ENCODE results near the gene PJA1.

PJA1 gene

DNA sequence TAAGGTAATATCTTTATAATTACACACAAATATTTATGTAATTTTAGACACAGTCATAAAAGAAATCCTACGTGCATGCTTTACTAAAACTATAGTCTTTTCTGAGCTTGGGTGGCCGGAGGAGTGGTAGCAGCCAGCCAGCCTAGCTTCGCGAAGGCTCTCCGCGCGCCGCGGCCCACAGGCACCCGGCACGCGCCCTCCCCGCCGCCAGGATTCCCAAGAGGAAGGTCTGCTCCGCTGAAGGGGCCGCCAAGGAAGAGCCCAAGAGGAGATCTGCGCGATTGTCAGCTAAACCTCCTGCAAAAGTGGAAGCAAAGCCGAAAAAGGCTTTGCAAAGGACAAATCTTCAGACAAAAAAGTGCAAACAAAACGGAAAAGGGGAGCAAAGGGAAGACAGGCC lies 8.7 kb upstream of the PJA1 start:
- H3K9me3 ChIP-seq (ENCODE audit: control insufficient read depth in 2 of 2, low read length in 2 of 2), result peaks cover 0 to 10% of the 10 kb centered on the region in 2 donors
- no peaks in the 10 kb centered on the region for H3K4me1 ChIP-seq (ENCODE audit: control insufficient read depth in 2 of 2, insufficient read depth in 2 of 2, low read length in 2 of 2)
- no peak overlapping the region for H3K27ac ChIP-seq (ENCODE audit: low read depth in 2 of 2, low read length in 2 of 2)
- H3K36me3 ChIP-seq (ENCODE audit: control insufficient read depth in 2 of 2, insufficient read depth in 2 of 2, low read length in 2 of 2), result no peaks in the 10 kb centered on the region
- no peak overlapping the region for H3K4me3 ChIP-seq (ENCODE audit: low read length in 2 of 2)
- H3K27me3 ChIP-seq (ENCODE audit: control insufficient read depth in 2 of 2, insufficient read depth in 2 of 2, low read length in 2 of 2), result peaks cover 7 to 10% of the 10 kb centered on the region in 2 donors
- H3K9ac ChIP-seq (ENCODE audit: low read depth in 1 of 2, low read length in 2 of 2), result no peak overlapping the region

DNA sequence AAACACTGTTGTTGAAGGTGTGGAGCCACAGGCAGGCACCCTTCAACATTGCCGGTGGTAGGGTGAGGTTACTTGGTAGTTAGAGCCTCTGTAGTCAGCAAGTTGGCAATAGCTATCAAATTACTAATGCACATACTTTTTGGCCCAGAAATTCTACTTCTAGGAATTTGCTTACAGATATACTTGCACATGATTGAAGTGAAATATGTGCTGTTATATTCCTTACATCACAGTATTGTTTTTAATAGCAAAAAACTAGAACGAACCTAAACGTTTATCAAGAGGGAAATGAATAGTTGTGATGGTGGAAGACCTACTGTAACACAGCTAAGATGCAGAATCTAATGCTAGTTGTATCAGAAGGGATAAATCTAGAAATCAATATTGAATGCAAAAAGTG lies 7.7 kb upstream of the PJA1 start:
- Histone ChIP-seq H3K9me3 (ENCODE audit: control insufficient read depth in 2 of 2, low read length in 2 of 2) (peaks cover 0 to 12% of the 10 kb centered on the region in 2 donors), H3K9ac (ENCODE audit: low read depth in 1 of 2, low read length in 2 of 2) (no peak overlapping the region)

DNA sequence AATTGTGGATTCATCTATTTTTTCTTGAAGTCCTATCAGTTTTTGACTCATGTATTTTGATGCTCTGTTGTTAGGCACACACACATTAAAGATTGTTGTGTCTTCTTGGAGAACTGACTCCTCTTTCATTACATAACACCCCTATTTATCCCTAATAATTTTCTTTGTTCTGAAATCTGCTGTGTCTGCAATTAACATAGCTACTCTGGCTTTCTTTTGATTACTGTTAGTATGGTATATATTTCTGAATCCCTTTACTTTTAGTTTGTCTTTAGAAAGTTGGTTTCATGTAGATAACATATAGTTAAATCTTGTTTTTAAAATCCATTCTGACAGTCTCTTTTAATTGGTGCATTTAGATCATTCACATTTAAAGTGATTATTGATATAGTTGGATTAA lies 5.1 kb upstream of the PJA1 start:
- Histone ChIP-seq H3K4me3 (ENCODE audit: low read length in 2 of 2) (no peak overlapping the region), H3K9ac (ENCODE audit: low read depth in 1 of 2, low read length in 2 of 2) (no peak overlapping the region), H3K27ac (ENCODE audit: low read depth in 2 of 2, low read length in 2 of 2) (no peak overlapping the region), H3K4me1 (ENCODE audit: control insufficient read depth in 2 of 2, insufficient read depth in 2 of 2, low read length in 2 of 2) (no peaks in the 10 kb centered on the region), H3K36me3 (ENCODE audit: control insufficient read depth in 2 of 2, insufficient read depth in 2 of 2, low read length in 2 of 2) (no peaks in the 10 kb centered on the region), H3K27me3 (ENCODE audit: control insufficient read depth in 2 of 2, insufficient read depth in 2 of 2, low read length in 2 of 2) (peaks cover 2 to 6% of the 10 kb centered on the region in 2 donors), H3K9me3 (ENCODE audit: control insufficient read depth in 2 of 2, low read length in 2 of 2) (peaks cover 0 to 6% of the 10 kb centered on the region in 2 donors)

More for the DNA sequence above, 7.7 kb upstream of the PJA1 start:
- H3K27ac ChIP-seq (ENCODE audit: low read depth in 2 of 2, low read length in 2 of 2), result no peak overlapping the region
- H3K4me1 ChIP-seq (ENCODE audit: control insufficient read depth in 2 of 2, insufficient read depth in 2 of 2, low read length in 2 of 2), result no peaks in the 10 kb centered on the region
- H3K4me3 ChIP-seq (ENCODE audit: low read length in 2 of 2), result no peak overlapping the region
- H3K36me3 ChIP-seq (ENCODE audit: control insufficient read depth in 2 of 2, insufficient read depth in 2 of 2, low read length in 2 of 2), result no peaks in the 10 kb centered on the region
- H3K27me3 ChIP-seq (ENCODE audit: control insufficient read depth in 2 of 2, insufficient read depth in 2 of 2, low read length in 2 of 2), result peaks cover 3 to 10% of the 10 kb centered on the region in 2 donors

DNA sequence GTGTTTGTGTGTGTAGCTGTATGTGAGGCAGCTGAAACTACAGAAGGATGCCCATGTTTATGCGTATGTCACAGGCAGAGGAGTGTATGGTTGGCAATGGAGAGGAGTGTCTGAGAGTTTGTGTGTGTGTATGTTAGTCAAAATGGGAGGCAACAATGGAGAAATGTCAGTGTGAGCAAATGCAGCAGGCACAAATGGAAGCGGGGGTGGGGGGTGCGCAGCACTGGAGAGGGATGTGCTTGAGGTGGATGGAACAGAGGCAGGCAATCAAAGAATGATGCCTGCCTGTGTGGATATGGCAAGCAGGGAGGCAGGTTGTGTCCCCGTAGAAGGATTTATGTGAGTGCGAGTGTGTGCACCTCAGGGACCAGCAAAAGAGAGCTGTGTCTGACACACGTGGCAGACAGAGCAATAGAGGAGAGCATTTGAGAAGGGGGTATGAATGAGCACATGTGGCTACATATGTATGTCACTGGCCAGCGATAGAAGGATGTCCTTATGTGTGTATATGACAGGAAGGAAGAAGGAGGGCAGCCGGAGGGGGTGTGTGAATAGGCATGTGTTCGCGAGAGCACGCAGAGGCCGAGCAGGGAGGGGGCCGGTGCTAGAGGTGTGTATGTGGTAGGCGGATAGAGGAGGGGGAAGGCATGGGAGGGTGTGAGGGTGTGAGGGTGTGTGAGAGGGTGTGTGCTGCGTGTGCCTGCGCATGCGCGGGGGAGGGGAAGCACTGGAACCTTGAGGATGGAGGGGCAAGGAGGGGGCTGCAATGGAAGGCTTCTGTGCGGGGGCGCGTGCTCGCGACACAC lies 1.1 kb downstream of the PJA1 start:
- Histone ChIP-seq H3K27ac (ENCODE audit: low read depth in 2 of 2, low read length in 2 of 2) (no peak overlapping the region), H3K4me1 (ENCODE audit: control insufficient read depth in 2 of 2, insufficient read depth in 2 of 2, low read length in 2 of 2) (peaks cover 2 to 3% of the 10 kb centered on the region in 2 donors), H3K9ac (ENCODE audit: low read depth in 1 of 2, low read length in 2 of 2) (no peak overlapping the region), H3K9me3 (ENCODE audit: control insufficient read depth in 2 of 2, low read length in 2 of 2) (peaks cover 0 to 5% of the 10 kb centered on the region in 2 donors), H3K4me3 (ENCODE audit: low read length in 2 of 2) (peak overlapping the region; percentile 66 to 73), H3K27me3 (ENCODE audit: control insufficient read depth in 2 of 2, insufficient read depth in 2 of 2, low read length in 2 of 2) (peaks cover 2 to 3% of the 10 kb centered on the region in 2 donors), H3K36me3 (ENCODE audit: control insufficient read depth in 2 of 2, insufficient read depth in 2 of 2, low read length in 2 of 2) (no peaks in the 10 kb centered on the region)

DNA sequence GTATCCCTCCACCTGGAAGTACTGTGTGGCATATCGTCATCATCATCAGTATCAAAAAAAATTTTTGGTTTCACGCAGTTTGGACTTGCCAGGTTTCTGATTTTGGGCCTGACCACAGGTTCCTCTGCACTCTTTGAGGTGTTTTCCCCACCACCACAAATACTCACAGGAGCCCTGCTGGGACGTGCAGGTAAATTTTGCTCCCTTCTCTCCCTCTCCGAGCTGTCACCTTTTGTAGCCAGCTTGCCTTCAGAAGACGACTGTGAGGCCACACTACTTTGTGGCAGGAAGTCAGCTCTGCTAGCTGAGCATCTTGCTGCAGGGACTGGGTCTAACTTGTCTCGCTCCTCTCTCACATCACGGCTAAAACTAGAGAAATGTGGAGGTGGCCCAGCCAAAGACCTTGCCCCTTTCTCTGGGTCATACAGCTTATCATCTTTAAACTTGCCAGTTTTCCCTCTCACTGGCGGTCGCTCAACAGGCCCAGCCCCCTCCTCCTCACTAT lies 2.8 kb downstream of the PJA1 start:
- H3K27me3 ChIP-seq (ENCODE audit: control insufficient read depth in 2 of 2, insufficient read depth in 2 of 2, low read length in 2 of 2), result peaks cover 2 to 3% of the 10 kb centered on the region in 2 donors
- no peak overlapping the region for H3K4me3 ChIP-seq (ENCODE audit: low read length in 2 of 2)
- H3K9ac ChIP-seq (ENCODE audit: low read depth in 1 of 2, low read length in 2 of 2), result no peak overlapping the region
- H3K36me3 ChIP-seq (ENCODE audit: control insufficient read depth in 2 of 2, insufficient read depth in 2 of 2, low read length in 2 of 2), result no peaks in the 10 kb centered on the region
- H3K4me1 ChIP-seq (ENCODE audit: control insufficient read depth in 2 of 2, insufficient read depth in 2 of 2, low read length in 2 of 2), result peaks cover 2 to 3% of the 10 kb centered on the region in 2 donors
- no peaks in the 10 kb centered on the region for H3K9me3 ChIP-seq (ENCODE audit: control insufficient read depth in 2 of 2, low read length in 2 of 2)
- no peak overlapping the region for H3K27ac ChIP-seq (ENCODE audit: low read depth in 2 of 2, low read length in 2 of 2)

DNA sequence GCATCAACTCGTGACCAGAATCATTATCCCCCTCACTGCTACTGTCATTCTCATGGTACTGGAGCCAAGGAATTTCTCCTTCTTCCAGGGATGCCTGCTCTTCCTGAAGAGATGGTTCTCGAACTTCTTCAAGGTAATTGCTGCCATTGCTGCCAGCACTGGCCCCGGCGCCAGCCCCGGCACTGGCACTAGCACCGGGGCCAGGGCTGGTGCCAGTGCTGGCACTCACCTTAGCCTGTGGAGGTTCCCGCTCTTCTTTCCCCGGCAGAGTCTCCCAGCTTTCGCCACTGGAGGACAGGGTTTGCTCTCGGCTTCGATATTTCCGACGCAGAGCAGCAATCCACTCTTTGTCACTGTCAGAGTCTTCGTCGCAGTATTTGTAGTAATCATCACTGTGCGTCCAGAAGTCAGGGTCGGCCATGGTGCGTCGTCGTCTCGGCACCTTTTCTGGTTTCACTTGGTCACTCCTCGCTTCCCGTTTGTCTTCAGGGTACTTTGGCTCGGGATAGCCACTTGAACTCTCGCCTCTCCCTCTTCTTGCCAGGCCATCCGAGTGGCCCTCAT lies 3.4 kb downstream of the PJA1 start:
- H3K4me1 ChIP-seq (ENCODE audit: control insufficient read depth in 2 of 2, insufficient read depth in 2 of 2, low read length in 2 of 2), result peaks cover 2 to 3% of the 10 kb centered on the region in 2 donors
- H3K9ac ChIP-seq (ENCODE audit: low read depth in 1 of 2, low read length in 2 of 2), result no peak overlapping the region
- H3K27ac ChIP-seq (ENCODE audit: low read depth in 2 of 2, low read length in 2 of 2), result no peak overlapping the region
- H3K36me3 ChIP-seq (ENCODE audit: control insufficient read depth in 2 of 2, insufficient read depth in 2 of 2, low read length in 2 of 2), result no peaks in the 10 kb centered on the region
- no peak overlapping the region for H3K4me3 ChIP-seq (ENCODE audit: low read length in 2 of 2)
- no peaks in the 10 kb centered on the region for H3K9me3 ChIP-seq (ENCODE audit: control insufficient read depth in 2 of 2, low read length in 2 of 2)
- peaks cover 2 to 3% of the 10 kb centered on the region in 2 donors for H3K27me3 ChIP-seq (ENCODE audit: control insufficient read depth in 2 of 2, insufficient read depth in 2 of 2, low read length in 2 of 2)

DNA sequence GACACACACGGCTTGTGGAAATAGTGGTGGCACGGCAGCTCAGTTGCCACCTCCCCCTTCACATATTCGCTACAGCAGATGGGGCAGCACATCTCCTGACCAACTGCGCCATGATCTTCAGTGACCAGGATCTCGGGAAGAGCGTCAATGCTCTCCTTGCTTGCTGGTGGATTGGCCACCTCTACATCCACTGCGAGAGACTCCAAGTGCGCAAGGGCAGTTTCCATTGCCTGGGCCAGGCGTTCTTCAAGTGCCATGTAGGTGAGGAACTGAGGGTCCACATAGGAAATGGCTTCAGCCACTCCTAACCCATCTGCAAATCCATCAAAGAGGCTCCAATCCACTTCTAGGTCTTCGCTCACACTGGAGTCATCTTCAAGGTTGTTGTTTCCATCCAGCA lies 3.9 kb downstream of the PJA1 start:
- Histone ChIP-seq H3K4me3 (ENCODE audit: low read length in 2 of 2) (no peak overlapping the region), H3K27ac (ENCODE audit: low read depth in 2 of 2, low read length in 2 of 2) (no peak overlapping the region), H3K4me1 (ENCODE audit: control insufficient read depth in 2 of 2, insufficient read depth in 2 of 2, low read length in 2 of 2) (peaks cover 2 to 3% of the 10 kb centered on the region in 2 donors), H3K36me3 (ENCODE audit: control insufficient read depth in 2 of 2, insufficient read depth in 2 of 2, low read length in 2 of 2) (no peaks in the 10 kb centered on the region), H3K9ac (ENCODE audit: low read depth in 1 of 2, low read length in 2 of 2) (no peak overlapping the region), H3K9me3 (ENCODE audit: control insufficient read depth in 2 of 2, low read length in 2 of 2) (no peaks in the 10 kb centered on the region), H3K27me3 (ENCODE audit: control insufficient read depth in 2 of 2, insufficient read depth in 2 of 2, low read length in 2 of 2) (peaks cover 0 to 2% of the 10 kb centered on the region in 2 donors)

DNA sequence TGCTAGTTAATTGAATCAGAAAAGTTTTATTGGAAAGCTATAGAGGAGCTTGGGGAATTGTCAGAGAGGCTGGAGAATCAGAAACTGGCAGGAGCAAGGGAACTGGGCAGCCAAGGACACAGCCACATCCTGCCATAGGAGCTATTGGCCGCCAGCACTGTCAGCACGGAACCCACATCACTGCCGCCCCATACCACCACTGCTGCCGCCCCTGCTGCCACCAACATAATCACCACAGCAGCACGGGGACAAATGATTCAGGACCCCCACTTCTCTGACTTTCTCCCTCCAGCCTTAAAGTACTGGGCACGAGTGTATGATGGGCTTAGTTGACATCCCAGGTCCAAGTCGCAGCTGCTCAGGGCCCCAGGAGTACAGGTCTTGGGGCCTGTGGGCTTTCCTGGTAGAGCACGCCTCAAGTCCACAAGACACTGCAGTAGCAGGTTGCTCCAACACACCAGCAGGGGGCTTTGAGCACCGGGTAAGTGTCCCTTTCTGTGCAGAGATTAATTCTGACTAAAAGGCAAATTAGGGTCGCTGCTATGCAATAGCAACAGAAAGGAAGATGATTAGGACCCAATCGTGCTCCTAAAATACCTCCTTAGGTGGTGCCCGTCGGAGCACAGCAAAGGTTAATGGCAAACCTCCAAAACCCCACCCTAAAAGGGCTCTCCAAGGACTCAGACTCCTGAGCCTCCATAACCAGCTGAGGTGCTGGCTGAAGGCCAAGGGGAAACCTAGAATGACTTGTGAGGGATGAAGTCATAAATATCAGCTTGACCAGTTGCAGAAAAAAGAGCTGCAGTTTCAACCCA lies 6.9 kb downstream of the PJA1 start:
- no peak overlapping the region for H3K4me3 ChIP-seq (ENCODE audit: low read length in 2 of 2)
- H3K4me1 ChIP-seq (ENCODE audit: control insufficient read depth in 2 of 2, insufficient read depth in 2 of 2, low read length in 2 of 2), result no peaks in the 10 kb centered on the region
- H3K27ac ChIP-seq (ENCODE audit: low read depth in 2 of 2, low read length in 2 of 2), result no peak overlapping the region
- H3K36me3 ChIP-seq (ENCODE audit: control insufficient read depth in 2 of 2, insufficient read depth in 2 of 2, low read length in 2 of 2), result no peaks in the 10 kb centered on the region
- H3K9me3 ChIP-seq (ENCODE audit: control insufficient read depth in 2 of 2, low read length in 2 of 2), result no peaks in the 10 kb centered on the region
- H3K9ac ChIP-seq (ENCODE audit: low read depth in 1 of 2, low read length in 2 of 2), result no peak overlapping the region
- peaks cover 0 to 2% of the 10 kb centered on the region in 2 donors for H3K27me3 ChIP-seq (ENCODE audit: control insufficient read depth in 2 of 2, insufficient read depth in 2 of 2, low read length in 2 of 2)

DNA sequence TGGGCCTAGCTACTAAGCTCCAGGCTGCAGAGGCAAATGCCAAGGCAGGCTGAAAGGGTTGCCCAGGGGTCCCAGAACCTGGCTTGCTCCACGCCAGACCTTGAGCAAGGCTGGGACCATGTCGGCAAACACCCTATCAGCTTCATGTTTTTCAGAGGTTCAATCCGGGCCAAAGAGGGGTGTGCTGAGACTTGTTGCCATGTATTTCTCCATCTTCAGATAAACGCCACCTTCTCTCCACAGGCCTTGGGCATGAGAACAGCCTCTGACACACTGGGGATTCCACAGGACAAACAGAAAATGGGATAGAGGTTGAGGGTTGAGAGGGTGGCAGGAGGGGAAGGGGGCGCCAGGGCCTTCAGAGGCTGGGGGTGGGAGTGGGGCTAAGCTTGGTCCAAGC lies 8.6 kb downstream of the PJA1 start:
- Histone ChIP-seq H3K9me3 (ENCODE audit: control insufficient read depth in 2 of 2, low read length in 2 of 2) (no peaks in the 10 kb centered on the region), H3K36me3 (ENCODE audit: control insufficient read depth in 2 of 2, insufficient read depth in 2 of 2, low read length in 2 of 2) (no peaks in the 10 kb centered on the region), H3K27ac (ENCODE audit: low read depth in 2 of 2, low read length in 2 of 2) (no peak overlapping the region), H3K4me1 (ENCODE audit: control insufficient read depth in 2 of 2, insufficient read depth in 2 of 2, low read length in 2 of 2) (no peaks in the 10 kb centered on the region), H3K27me3 (ENCODE audit: control insufficient read depth in 2 of 2, insufficient read depth in 2 of 2, low read length in 2 of 2) (peaks cover 0 to 2% of the 10 kb centered on the region in 2 donors), H3K9ac (ENCODE audit: low read depth in 1 of 2, low read length in 2 of 2) (no peak overlapping the region), H3K4me3 (ENCODE audit: low read length in 2 of 2) (no peak overlapping the region)

Measured in mucosa of rectum (tissue), 2 donors.